ENCODE data around the gene QRICH2.

QRICH2 gene

DNA sequence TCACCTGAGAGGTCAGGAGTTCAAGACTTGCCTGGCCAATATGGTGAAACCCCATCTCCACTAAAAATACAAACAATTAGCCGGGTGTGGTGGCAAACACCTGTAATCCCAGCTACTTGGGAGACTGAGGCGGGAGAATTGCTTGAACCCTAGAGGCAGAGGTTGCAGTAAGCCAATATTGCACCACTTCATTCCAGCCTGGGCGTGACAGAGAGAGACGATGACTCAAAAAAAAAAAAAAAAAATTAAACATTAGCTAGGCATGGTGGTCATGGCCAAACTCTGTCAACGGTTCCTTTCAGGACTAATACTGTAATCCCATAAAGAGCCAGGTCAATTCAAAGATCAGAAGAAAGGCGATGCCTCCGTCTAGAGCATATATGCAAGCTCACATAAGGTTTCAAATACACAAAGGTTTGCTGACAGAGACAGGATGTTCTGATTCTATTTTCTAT, 70.2 kb downstream of the QRICH2 start:
- TF ChIP-seq EZH2 (IDR thresholded peaks at IDR 0.05; ENCODE audit: borderline replicate concordance, low read depth, low read length, severe bottlenecking), result no peak
- TF ChIP-seq, protein P1, sequence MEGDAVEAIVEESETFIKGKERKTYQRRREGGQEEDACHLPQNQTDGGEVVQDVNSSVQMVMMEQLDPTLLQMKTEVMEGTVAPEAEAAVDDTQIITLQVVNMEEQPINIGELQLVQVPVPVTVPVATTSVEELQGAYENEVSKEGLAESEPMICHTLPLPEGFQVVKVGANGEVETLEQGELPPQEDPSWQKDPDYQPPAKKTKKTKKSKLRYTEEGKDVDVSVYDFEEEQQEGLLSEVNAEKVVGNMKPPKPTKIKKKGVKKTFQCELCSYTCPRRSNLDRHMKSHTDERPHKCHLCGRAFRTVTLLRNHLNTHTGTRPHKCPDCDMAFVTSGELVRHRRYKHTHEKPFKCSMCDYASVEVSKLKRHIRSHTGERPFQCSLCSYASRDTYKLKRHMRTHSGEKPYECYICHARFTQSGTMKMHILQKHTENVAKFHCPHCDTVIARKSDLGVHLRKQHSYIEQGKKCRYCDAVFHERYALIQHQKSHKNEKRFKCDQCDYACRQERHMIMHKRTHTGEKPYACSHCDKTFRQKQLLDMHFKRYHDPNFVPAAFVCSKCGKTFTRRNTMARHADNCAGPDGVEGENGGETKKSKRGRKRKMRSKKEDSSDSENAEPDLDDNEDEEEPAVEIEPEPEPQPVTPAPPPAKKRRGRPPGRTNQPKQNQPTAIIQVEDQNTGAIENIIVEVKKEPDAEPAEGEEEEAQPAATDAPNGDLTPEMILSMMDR (IDR thresholded peaks at IDR 0.05; ENCODE audit: borderline replicate concordance, extremely low read depth, low read length, poor library complexity, severe bottlenecking), result no peak
- no peak overlapping the region for H3K4me3 ChIP-seq (ENCODE audit: low read depth in 1 of 2, low read length in 2 of 2)

DNA sequence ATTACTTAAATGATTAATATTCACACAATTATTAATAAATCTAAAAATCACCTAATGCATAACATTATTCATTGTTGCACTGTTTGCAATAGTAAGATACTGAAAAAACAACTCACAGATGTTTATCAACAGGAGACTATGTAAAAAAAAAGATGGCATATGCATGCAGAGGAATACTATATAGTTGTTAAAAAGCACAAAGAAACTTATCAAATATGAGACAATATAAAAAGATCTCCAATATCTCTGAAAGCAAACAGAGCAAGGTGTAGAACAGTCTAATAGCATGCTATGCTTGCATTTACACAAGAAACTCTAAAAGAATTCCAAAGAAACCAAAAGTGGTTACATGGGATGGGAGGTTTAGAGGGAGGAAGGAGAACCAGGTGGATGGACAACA, 71.5 kb downstream of the QRICH2 start:
- H4K20me1 ChIP-seq (ENCODE audit: insufficient read depth, low read length), result no peaks in the 10 kb centered on the region
- no peaks in the 10 kb centered on the region for H3K9me3 ChIP-seq (ENCODE audit: insufficient read depth, low read length, severe bottlenecking)
- no peak overlapping the region for H2AFZ ChIP-seq (ENCODE audit: low read depth, low read length)
- no peak for DNase-seq
- H3K4me2 ChIP-seq (ENCODE audit: insufficient read depth, low read length), result no peak overlapping the region
- no peak for ATAC-seq (ENCODE audit: insufficient read depth, low read depth)
- no peaks in the 10 kb centered on the region for H3K79me2 ChIP-seq (ENCODE audit: insufficient read depth, low read length)
- no peaks in the 10 kb centered on the region for H3K27me3 ChIP-seq (ENCODE audit: insufficient read depth, low read length, poor library complexity)
- TF ChIP-seq EZH2 (IDR thresholded peaks at IDR 0.05; ENCODE audit: borderline replicate concordance, low read depth, low read length, severe bottlenecking), result no peak
- TF ChIP-seq, protein P1 (IDR thresholded peaks at IDR 0.05; ENCODE audit: borderline replicate concordance, extremely low read depth, low read length, poor library complexity, severe bottlenecking), result no peak
- no peak overlapping the region for H3K27ac ChIP-seq (ENCODE audit: low read length)
- H3K9ac ChIP-seq (ENCODE audit: low read depth, low read length), result no peak overlapping the region
- no peaks in the 10 kb centered on the region for H3K36me3 ChIP-seq (ENCODE audit: insufficient read depth, low read length)
- no peaks in the 10 kb centered on the region for H3K4me1 ChIP-seq (ENCODE audit: insufficient read depth, low read length)
- no peak overlapping the region for H3K4me3 ChIP-seq (ENCODE audit: low read depth in 1 of 2, low read length in 2 of 2)

More for the DNA sequence above, 70.2 kb downstream of the QRICH2 start:
- ATAC-seq (ENCODE audit: insufficient read depth, low read depth), result no peak
- H3K79me2 ChIP-seq (ENCODE audit: insufficient read depth, low read length), result no peaks in the 10 kb centered on the region
- H3K27me3 ChIP-seq (ENCODE audit: insufficient read depth, low read length, poor library complexity), result no peaks in the 10 kb centered on the region
- H4K20me1 ChIP-seq (ENCODE audit: insufficient read depth, low read length), result no peaks in the 10 kb centered on the region
- H3K27ac ChIP-seq (ENCODE audit: low read length), result no peak overlapping the region
- H3K9me3 ChIP-seq (ENCODE audit: insufficient read depth, low read length, severe bottlenecking), result no peaks in the 10 kb centered on the region
- no peak overlapping the region for H3K4me2 ChIP-seq (ENCODE audit: insufficient read depth, low read length)
- no peaks in the 10 kb centered on the region for H3K36me3 ChIP-seq (ENCODE audit: insufficient read depth, low read length)
- no peak overlapping the region for H2AFZ ChIP-seq (ENCODE audit: low read depth, low read length)
- no peaks in the 10 kb centered on the region for H3K4me1 ChIP-seq (ENCODE audit: insufficient read depth, low read length)
- no peak overlapping the region for H3K9ac ChIP-seq (ENCODE audit: low read depth, low read length)
- DNase-seq, result no peak

DNA sequence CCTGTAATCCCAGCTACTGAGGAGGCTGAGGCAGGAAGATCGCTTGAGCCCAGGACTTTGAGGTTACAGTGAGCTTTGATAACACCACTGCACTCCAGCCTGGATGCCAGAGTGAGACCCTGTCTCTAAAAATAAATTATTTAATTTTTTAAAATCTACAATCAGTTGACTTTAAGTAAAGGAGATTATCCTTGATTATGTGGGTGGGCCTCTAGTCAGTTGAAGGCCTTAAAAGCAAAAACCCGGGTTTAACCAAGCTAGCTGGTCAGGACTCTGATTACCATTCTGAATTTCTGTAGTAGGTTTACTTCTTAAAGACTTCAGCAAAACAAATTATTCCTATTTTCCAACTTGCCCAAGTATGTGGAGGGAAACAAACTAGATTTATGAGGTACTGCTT, 72.2 kb downstream of the QRICH2 start:
- H4K20me1 ChIP-seq (ENCODE audit: insufficient read depth, low read length), result no peaks in the 10 kb centered on the region
- no peaks in the 10 kb centered on the region for H3K36me3 ChIP-seq (ENCODE audit: insufficient read depth, low read length)
- no peaks in the 10 kb centered on the region for H3K4me1 ChIP-seq (ENCODE audit: insufficient read depth, low read length)
- no peaks in the 10 kb centered on the region for H3K27me3 ChIP-seq (ENCODE audit: insufficient read depth, low read length, poor library complexity)
- no peaks in the 10 kb centered on the region for H3K9me3 ChIP-seq (ENCODE audit: insufficient read depth, low read length, severe bottlenecking)
- no peak overlapping the region for H3K9ac ChIP-seq (ENCODE audit: low read depth, low read length)
- ATAC-seq (ENCODE audit: insufficient read depth, low read depth) (no peak), DNase-seq (no peak)
- H3K79me2 ChIP-seq (ENCODE audit: insufficient read depth, low read length), result no peaks in the 10 kb centered on the region
- no peak overlapping the region for H3K4me2 ChIP-seq (ENCODE audit: insufficient read depth, low read length)
- H3K4me3 ChIP-seq (ENCODE audit: low read depth in 1 of 2, low read length in 2 of 2), result no peak overlapping the region
- H2AFZ ChIP-seq (ENCODE audit: low read depth, low read length), result no peak overlapping the region
- TF ChIP-seq, protein P1 (IDR thresholded peaks at IDR 0.05; ENCODE audit: borderline replicate concordance, extremely low read depth, low read length, poor library complexity, severe bottlenecking), result no peak
- TF ChIP-seq EZH2 (IDR thresholded peaks at IDR 0.05; ENCODE audit: borderline replicate concordance, low read depth, low read length, severe bottlenecking), result no peak
- no peak overlapping the region for H3K27ac ChIP-seq (ENCODE audit: low read length)

DNA sequence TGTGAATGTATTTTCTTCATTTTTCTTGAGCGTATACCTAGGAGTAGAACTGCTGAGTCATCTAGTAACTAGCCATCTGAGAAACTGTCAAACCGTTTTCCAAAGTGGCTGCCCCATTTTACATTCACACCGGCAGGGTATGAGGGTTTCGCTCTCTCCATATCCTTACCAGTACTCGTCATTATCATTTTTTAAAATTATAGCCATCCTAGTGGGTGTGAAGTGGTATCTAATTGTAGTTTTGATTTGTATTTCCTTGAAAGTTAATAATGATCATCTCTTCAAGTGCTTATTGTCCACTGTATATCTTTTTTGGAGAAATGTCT, 73.8 kb downstream of the QRICH2 start:
- ATAC-seq (ENCODE audit: insufficient read depth, low read depth), result no peak
- no peaks in the 10 kb centered on the region for H4K20me1 ChIP-seq (ENCODE audit: insufficient read depth, low read length)
- H3K4me1 ChIP-seq (ENCODE audit: insufficient read depth, low read length), result no peaks in the 10 kb centered on the region
- no peak overlapping the region for H3K4me2 ChIP-seq (ENCODE audit: insufficient read depth, low read length)
- H3K4me3 ChIP-seq (ENCODE audit: low read depth in 1 of 2, low read length in 2 of 2), result no peak overlapping the region
- no peaks in the 10 kb centered on the region for H3K27me3 ChIP-seq (ENCODE audit: insufficient read depth, low read length, poor library complexity)
- H2AFZ ChIP-seq (ENCODE audit: low read depth, low read length), result no peak overlapping the region
- H3K9ac ChIP-seq (ENCODE audit: low read depth, low read length), result no peak overlapping the region
- TF ChIP-seq EZH2 (IDR thresholded peaks at IDR 0.05; ENCODE audit: borderline replicate concordance, low read depth, low read length, severe bottlenecking), result no peak
- TF ChIP-seq, protein P1 (IDR thresholded peaks at IDR 0.05; ENCODE audit: borderline replicate concordance, extremely low read depth, low read length, poor library complexity, severe bottlenecking), result no peak
- DNase-seq, result no peak
- H3K9me3 ChIP-seq (ENCODE audit: insufficient read depth, low read length, severe bottlenecking), result no peaks in the 10 kb centered on the region
- H3K27ac ChIP-seq (ENCODE audit: low read length), result no peak overlapping the region
- H3K36me3 ChIP-seq (ENCODE audit: insufficient read depth, low read length), result no peaks in the 10 kb centered on the region
- no peaks in the 10 kb centered on the region for H3K79me2 ChIP-seq (ENCODE audit: insufficient read depth, low read length)
